B cell (primary cell): ENCODE measurements around the gene ZFP36L1. TPM values are rescaled to one million over a fixed set of nuclear protein-coding genes. Genes with fewer than 3 reads are reported as not detected.

Experiments
- ATAC-seq: fragments of 200-7000 bp; cut with Tn5 transposase; one replicate; pipeline ENCODE4 v1.10.0; 2021; ENCODE audit warnings: low read depth, mild to moderate bottlenecking, moderate number of reproducible peaks, moderate library complexity
- CTCF ChIA-PET: fragments of 350-600 bp; sonication (Branson Sonifier 250); formaldehyde crosslinking; loops from one replicate; lab custom pipeline; 2021; ENCODE audit warnings: antibody characterized with exemption, inconsistent platforms; lab: Charles Lee
- POLR2A ChIA-PET: fragments of 350-600 bp; sonication (Branson Sonifier 250); formaldehyde crosslinking; loops from one replicate; lab custom pipeline; 2021; ENCODE audit warnings: antibody characterized with exemption; lab: Charles Lee
- DNase-seq: peaks from one replicate; pipeline ENCODE4 v3.0.0; 2013
- H2AFZ ChIP-seq: 2 replicates; pipeline ENCODE4 v1.6.1; 2012; ENCODE audit warnings: mild to moderate bottlenecking, low read depth, low read length; ENCODE audit not compliant: insufficient read depth, poor library complexity, severe bottlenecking
- H3K27ac ChIP-seq, 2 donors: 1 replicate in 1 of 2; 2 replicates in 1 of 2; pipeline ENCODE4 v1.5.1; 2012 to 2013; ENCODE audit warnings: low read length in 2 of 2, mild to moderate bottlenecking in 2 of 2, moderate library complexity in 1 of 2
- H3K27me3 ChIP-seq, 4 experiments: fragments of 200-600 bp in 1 of 4; sonication (generic) in 1 of 4; replicated peaks in 1 of 4; 1 replicate in 2 of 4; 2 replicates in 2 of 4; pipeline versions ENCODE4 v1.6.1 to v1.7.0; 2013 to 2016; ENCODE audit warnings: low read length in 3 of 4, mild to moderate bottlenecking in 2 of 4, mixed read lengths in 1 of 4, moderate library complexity in 1 of 4; ENCODE audit not compliant: insufficient read depth in 4 of 4, control insufficient read depth in 3 of 4; ENCODE audit errors: control extremely low read depth in 1 of 4
- H3K36me3 ChIP-seq, 2 experiments: replicated peaks in 1 of 2; 1 replicate in 1 of 2; 2 replicates in 1 of 2; pipeline versions ENCODE4 v1.6.1 to v1.7.1; 2013; ENCODE audit warnings: low read length in 1 of 2; ENCODE audit not compliant: insufficient read depth in 2 of 2, control insufficient read depth in 1 of 2; ENCODE audit errors: control extremely low read depth in 1 of 2, extremely low read depth in 1 of 2
- H3K4me1 ChIP-seq, 2 donors: fragments of 200-600 bp in 1 of 2; sonication (generic) in 1 of 2; 1 replicate in 1 of 2; 2 replicates in 1 of 2; pipeline versions ENCODE4 v1.5.1 to v1.6.1; 2013 to 2017; ENCODE audit warnings: low read length in 2 of 2; ENCODE audit not compliant: control insufficient read depth in 2 of 2, insufficient read depth in 2 of 2
- H3K4me2 ChIP-seq: replicated peaks from 2 replicates; pipeline ENCODE3; 2012; ENCODE audit warnings: mild to moderate bottlenecking, low read depth, low read length; ENCODE audit not compliant: poor library complexity, severe bottlenecking
- H3K4me3 ChIP-seq, 5 experiments: fragments of 200-600 bp in 1 of 5; sonication (generic) in 1 of 5; 1 replicate in 3 of 5; 2 replicates in 2 of 5; pipeline versions ENCODE4 v1.5.1 to v1.7.0; 2011 to 2016; ENCODE audit warnings: low read length in 4 of 5, mild to moderate bottlenecking in 4 of 5, low read depth in 2 of 5, control low read depth in 1 of 5, moderate library complexity in 1 of 5; ENCODE audit not compliant: insufficient read depth in 1 of 5; ENCODE audit errors: control extremely low read depth in 1 of 5, extremely low read depth in 1 of 5
- H3K79me2 ChIP-seq: fragments of 200-600 bp; sonication (generic); one replicate; pipeline ENCODE4 v1.6.0; 2016; ENCODE audit warnings: low read length; ENCODE audit not compliant: control insufficient read depth, insufficient read depth
- H3K9ac ChIP-seq: fragments of 200-600 bp; sonication (generic); 2 replicates; pipeline ENCODE4 v1.6.1; 2017; ENCODE audit warnings: mild to moderate bottlenecking, low read length, moderate library complexity
- H3K9me3 ChIP-seq, 3 donors: one replicate each; pipeline versions ENCODE4 v1.6.1 to v1.7.1; 2013; ENCODE audit warnings: low read length in 2 of 3; ENCODE audit not compliant: control insufficient read depth in 2 of 3, insufficient read depth in 1 of 3; ENCODE audit errors: control extremely low read depth in 1 of 3
- H4K20me1 ChIP-seq: 2 replicates; pipeline ENCODE4 v1.6.0; 2012; ENCODE audit warnings: mild to moderate bottlenecking, low read length; ENCODE audit not compliant: insufficient read depth, control insufficient read depth, poor library complexity, severe bottlenecking
- H3K27ac Mint-ChIP-seq: one replicate; pipeline ENCODE4 v1.8.0; 2021; ENCODE audit warnings: mixed read lengths
- H3K27me3 Mint-ChIP-seq: one replicate; pipeline ENCODE4 v1.8.0; 2021; ENCODE audit warnings: mixed read lengths
- H3K4me1 Mint-ChIP-seq: one replicate; pipeline ENCODE4 v1.8.0; 2021; ENCODE audit warnings: mixed read lengths
- H3K4me3 Mint-ChIP-seq: one replicate; pipeline ENCODE4 v1.8.0; 2021; ENCODE audit warnings: mixed read lengths
- H3K9me3 Mint-ChIP-seq: one replicate; pipeline ENCODE4 v1.8.0; 2022; ENCODE audit warnings: mixed read lengths; ENCODE audit not compliant: insufficient read depth
- CTCF ChIP-seq: fragments of 200-600 bp; IDR thresholded peaks from one replicate; pipeline ENCODE4 v1.8.0; 2022; ENCODE audit warnings: antibody characterized with exemption, mild to moderate bottlenecking
- EZH2 ChIP-seq: IDR thresholded peaks from 2 replicates; pipeline ENCODE4 v1.6.1; 2012; ENCODE audit warnings: borderline replicate concordance, low read depth, mild to moderate bottlenecking, moderate library complexity, low read length; ENCODE audit not compliant: insufficient read depth, poor library complexity, severe bottlenecking
- WGBS: methylation state at CpG from one replicate; pipeline ENCODE4 v1.1.5; 2013; ENCODE audit warnings: missing lambda C conversion rate; ENCODE audit not compliant: insufficient coverage; 5-methylcytosine and 5-hydroxymethylcytosine counted together
- intact Hi-C: fragments of 100-400 bp; cut with micrococcal nuclease; formaldehyde crosslinking; loops from one replicate; pipeline ENCODE4 v1.10.0; 2022
- polyA plus RNA-seq: library from polyadenylated mRNA; depleted of rRNA; stranded (reverse); fragments of >200 nt; gene quantifications from 2 replicates; pipeline ENCODE4 v1.2.3, GENCODE V29; 2012
- total RNA-seq, 2 donors: library from RNA; stranded (reverse); fragments of 120-200 nt in 1 of 2; gene quantifications; 1 replicate in 1 of 2; 2 replicates in 1 of 2; pipeline versions ENCODE4 v1.2.3 to v1.2.4, GENCODE V29; 2013 to 2022

The ZFP36L1 gene
- total and polyA plus RNA-seq, 2 donors (not counting 1 experiment from before 2014, with no cell fraction given), result 572 to 983 TPM

- TF ChIP-seq CTCF (no peak), EZH2 (no peak)
- intact Hi-C loops, result no loop called here
- Mint-ChIP-seq H3K27me3 (no peaks in the 10 kb centered on the region), H3K9me3 (no peaks in the 10 kb centered on the region), H3K4me3 (no peak overlapping the region), H3K27ac (no peak overlapping the region), H3K4me1 (peaks cover 11% of the 10 kb centered on the region)
- Histone ChIP-seq H3K4me2 (no peak overlapping the region), H3K4me1 (peaks cover 10 to 11% of the 10 kb centered on the region in 2 donors), H3K27me3 (no peaks in the 10 kb centered on the region), H4K20me1 (no peaks in the 10 kb centered on the region), H3K27ac (no peak overlapping the region), H3K9ac (no peak overlapping the region), H3K9me3 (peaks cover 0 to 9% (median 4%) of the 10 kb centered on the region in 3 donors), H2AFZ (no peak overlapping the region), H3K4me3 (no peak overlapping the region), H3K79me2 (no peaks in the 10 kb centered on the region), H3K36me3 (no peaks in the 10 kb centered on the region)
- CTCF ChIA-PET, result no interaction called here
- 82% methylated on average over 8 of the region's 11 CpGs for WGBS
- POLR2A ChIA-PET, result interaction anchor here (0.6 kb wide), 1 partner anchor 653 kb away, joined by 3 read pairs; no protein-coding TSS in a partner anchor
- no peak for ATAC-seq
- no peak for DNase-seq
Measured at GRCh38 chr14:68770553-68771286, 22.1 kb downstream of the ZFP36L1 start.

- no peaks in the 10 kb centered on the region for H3K27me3 Mint-ChIP-seq
- peaks cover 10 to 11% of the 10 kb centered on the region in 2 donors for H3K4me1 ChIP-seq
- no peak overlapping the region for H3K27ac ChIP-seq
- CTCF ChIA-PET, result no interaction called here
- TF ChIP-seq CTCF (no peak), EZH2 (no peak)
- H3K4me2 ChIP-seq, result no peak overlapping the region
- POLR2A ChIA-PET, result interaction anchor here (0.6 kb wide), 1 partner anchor 654 kb away, joined by 3 read pairs; no protein-coding TSS in a partner anchor
- H3K9me3 ChIP-seq, result peaks cover 0 to 3% (median 0%) of the 10 kb centered on the region in 3 donors
- 100% methylated on average over 3 of the region's 9 CpGs for WGBS
- ATAC-seq, result no peak
- no peaks in the 10 kb centered on the region for H3K36me3 ChIP-seq
- no peaks in the 10 kb centered on the region for H3K27me3 ChIP-seq
- no peaks in the 10 kb centered on the region for H3K9me3 Mint-ChIP-seq
- no peaks in the 10 kb centered on the region for H4K20me1 ChIP-seq
- no peak overlapping the region for H3K9ac ChIP-seq
- H3K4me3 ChIP-seq, result no peak overlapping the region
- H3K4me1 Mint-ChIP-seq, result peaks cover 11% of the 10 kb centered on the region
- H2AFZ ChIP-seq, result no peak overlapping the region
- H3K79me2 ChIP-seq, result no peaks in the 10 kb centered on the region
- no peak overlapping the region for H3K27ac Mint-ChIP-seq
- no peak for DNase-seq
- intact Hi-C loops, result no loop called here
- no peak overlapping the region for H3K4me3 Mint-ChIP-seq
Measured at GRCh38 chr14:68770051-68770450, 22.8 kb downstream of the ZFP36L1 start.
